IMR-90 (cell line): ENCODE results near the gene POLR3E. TPM values are rescaled to one million over a fixed set of nuclear protein-coding genes. Genes with fewer than 3 reads are reported as not detected.

Experiments used
- ATAC-seq: fragments of 200-7000 bp; cut with Tn5 transposase; 2 replicates; pipeline ENCODE4 v1.9.1; 2020; ENCODE audit warnings: low read depth, mild to moderate bottlenecking, moderate library complexity
- BruUV-seq: library from RNA; stranded (reverse); fragments of 400-500 nt; replicated peaks from 2 replicates; lab custom pipeline; 2021; lab: Mats Ljungman, UMichigan
- CTCF ChIA-PET: fragments of 300-600 bp; formaldehyde crosslinking; extraction: SDS; loops from one replicate; lab custom pipeline; 2021; ENCODE audit warnings: antibody characterized with exemption; lab: Yijun Ruan, JAX
- POLR2A ChIA-PET: fragments of 300-600 bp; sonication (Branson Sonifier 250); formaldehyde crosslinking; loops from one replicate; lab custom pipeline; 2022; ENCODE audit warnings: antibody characterized with exemption; ENCODE audit not compliant: unreplicated experiment; lab: Charles Lee
- DNase-seq: peaks from one replicate; pipeline ENCODE4 v3.0.0; 2013
- H2AFZ ChIP-seq: replicated peaks from 2 replicates; pipeline ENCODE3; 2013; ENCODE audit warnings: low read length, mild to moderate bottlenecking; ENCODE audit not compliant: poor library complexity
- H2AK5ac ChIP-seq: 2 replicates; pipeline ENCODE4 v1.6.1; 2013; ENCODE audit warnings: low read depth, low read length, inconsistent platforms
- H2AK9ac ChIP-seq: replicated peaks from 2 replicates; pipeline ENCODE3; 2013; ENCODE audit warnings: mild to moderate bottlenecking, low read depth, low read length, moderate library complexity; ENCODE audit not compliant: poor library complexity
- H2BK120ac ChIP-seq: 2 replicates; pipeline ENCODE4 v1.6.1; 2013; ENCODE audit warnings: low read depth, low read length, inconsistent platforms
- H2BK15ac ChIP-seq: 3 replicates; pipeline ENCODE4 v1.6.1; 2013; ENCODE audit warnings: low read depth, low read length, inconsistent platforms
- H2BK20ac ChIP-seq: 2 replicates; pipeline ENCODE4 v1.6.1; 2013; ENCODE audit warnings: low read depth, mild to moderate bottlenecking, inconsistent platforms, low read length, moderate library complexity
- H2BK5ac ChIP-seq: 2 replicates; pipeline ENCODE4 v1.6.1; 2013; ENCODE audit warnings: mild to moderate bottlenecking, low read depth, low read length, inconsistent platforms; ENCODE audit not compliant: poor library complexity, severe bottlenecking
- H3K14ac ChIP-seq: replicated peaks from 2 replicates; pipeline ENCODE4 v1.6.1; 2013; ENCODE audit warnings: low read depth, low read length, inconsistent platforms
- H3K18ac ChIP-seq: 2 replicates; pipeline ENCODE4 v1.6.1; 2013; ENCODE audit warnings: low read depth, low read length, control low read depth
- H3K23ac ChIP-seq: 2 replicates; pipeline ENCODE4 v1.6.1; 2013; ENCODE audit warnings: low read depth, low read length, inconsistent platforms
- H3K27ac ChIP-seq: 2 replicates; pipeline ENCODE4 v1.5.1; 2013; ENCODE audit warnings: mild to moderate bottlenecking, control low read depth, low read length; ENCODE audit not compliant: insufficient read depth
- H3K27me3 ChIP-seq: 2 replicates; pipeline ENCODE4 v1.6.1; 2013; ENCODE audit warnings: low read length; ENCODE audit not compliant: control insufficient read depth, insufficient read depth
- H3K36me3 ChIP-seq: 2 replicates; pipeline ENCODE4 v1.6.1; 2013; ENCODE audit warnings: low read length, mixed read lengths; ENCODE audit not compliant: control insufficient read depth, insufficient read depth
- H3K4ac ChIP-seq: 2 replicates; pipeline ENCODE4 v1.6.1; 2013; ENCODE audit warnings: low read depth, low read length, inconsistent platforms
- H3K4me1 ChIP-seq: 2 replicates; pipeline ENCODE4 v1.6.1; 2013; ENCODE audit warnings: low read length, mixed read lengths; ENCODE audit not compliant: control insufficient read depth, insufficient read depth
- H3K4me2 ChIP-seq: 2 replicates; pipeline ENCODE4 v1.6.1; 2013; ENCODE audit warnings: low read depth, mild to moderate bottlenecking, control low read depth, low read length, moderate library complexity
- H3K4me3 ChIP-seq: 2 replicates; pipeline ENCODE4 v1.5.1; 2013; ENCODE audit warnings: low read depth, mild to moderate bottlenecking, control low read depth, low read length, moderate library complexity; ENCODE audit not compliant: insufficient read depth
- H3K56ac ChIP-seq: 2 replicates; pipeline ENCODE4 v1.6.1; 2013; ENCODE audit warnings: low read length, inconsistent platforms; ENCODE audit not compliant: insufficient read depth; ENCODE audit errors: extremely low read depth
- H3K79me1 ChIP-seq, 2 experiments: 2 replicates each; pipeline ENCODE4 v1.6.1; 2013; ENCODE audit warnings: low read length in 2 of 2, inconsistent platforms in 1 of 2, low read depth in 1 of 2
- H3K9ac ChIP-seq: 2 replicates; pipeline ENCODE4 v1.6.1; 2013; ENCODE audit warnings: low read depth, low read length, control low read depth
- H3K9me1 ChIP-seq: 2 replicates; pipeline ENCODE4 v1.6.1; 2013; ENCODE audit warnings: low read length, inconsistent platforms; ENCODE audit not compliant: insufficient read depth
- H3K9me3 ChIP-seq: 2 replicates; pipeline ENCODE4 v1.6.1; 2013; ENCODE audit warnings: low read length; ENCODE audit not compliant: control insufficient read depth, insufficient read depth
- H4K20me1 ChIP-seq: 2 replicates; pipeline ENCODE4 v1.6.1; 2013; ENCODE audit warnings: low read length, inconsistent platforms; ENCODE audit not compliant: insufficient read depth
- H4K5ac ChIP-seq: 2 replicates; pipeline ENCODE4 v1.6.1; 2013; ENCODE audit warnings: mild to moderate bottlenecking, low read depth, low read length, control low read depth
- H4K8ac ChIP-seq, 2 experiments: 2 replicates each; pipeline ENCODE4 v1.6.1; 2013; ENCODE audit warnings: low read depth in 2 of 2, low read length in 2 of 2, control low read depth in 1 of 2, inconsistent platforms in 1 of 2
- H4K91ac ChIP-seq: 2 replicates; pipeline ENCODE4 v1.6.1; 2013; ENCODE audit warnings: low read depth, low read length, inconsistent platforms; ENCODE audit not compliant: insufficient read depth
- BHLHE40 ChIP-seq: fragments of 150-350 bp; IDR thresholded peaks from 2 replicates; pipeline ENCODE4 v1.6.1; 2016; ENCODE audit warnings: mild to moderate bottlenecking, low read depth, low read length
- CEBPB ChIP-seq: IDR thresholded peaks from 2 replicates; pipeline ENCODE4 v1.6.1; 2012; ENCODE audit warnings: low read depth, low read length, improper control_type of control experiment
- MXI1 ChIP-seq: IDR thresholded peaks from 2 replicates; pipeline ENCODE4 v1.6.1; 2012; ENCODE audit warnings: low read depth, mild to moderate bottlenecking, low read length, moderate library complexity, borderline replicate concordance
- NFE2L2 ChIP-seq: fragments of 150-350 bp; IDR thresholded peaks from 2 replicates; pipeline ENCODE4 v1.6.1; 2016; ENCODE audit warnings: low read depth, mild to moderate bottlenecking, low read length
- POLR2A ChIP-seq: IDR thresholded peaks from 2 replicates; pipeline ENCODE4 v1.6.1; 2012; ENCODE audit warnings: mild to moderate bottlenecking, low read depth, low read length
- RAD21 ChIP-seq: IDR thresholded peaks from 2 replicates; pipeline ENCODE4 v1.6.1; 2012; ENCODE audit warnings: low read length, improper control_type of control experiment
- RCOR1 ChIP-seq: IDR thresholded peaks from 2 replicates; pipeline ENCODE4 v1.6.1; 2012; ENCODE audit warnings: mild to moderate bottlenecking, low read length, improper control_type of control experiment; ENCODE audit not compliant: insufficient replicate concordance
- RFX5 ChIP-seq: IDR thresholded peaks from 2 replicates; pipeline ENCODE4 v1.8.0; 2012; ENCODE audit warnings: low read depth, mild to moderate bottlenecking, low read length, moderate library complexity
- SMC3 ChIP-seq: fragments of 150-350 bp; IDR thresholded peaks from 2 replicates; pipeline ENCODE4 v1.6.1; 2016; ENCODE audit warnings: low read depth, mild to moderate bottlenecking, antibody characterized with exemption, low read length, moderate library complexity
- WGBS, 2 experiments: methylation state at CpG; one replicate each; pipeline versions ENCODE4 v1.1.5 to v1.1.7; 2013; ENCODE audit warnings: missing lambda C conversion rate in 2 of 2; ENCODE audit not compliant: insufficient read length in 1 of 2; ENCODE audit errors: extremely low coverage in 2 of 2; 5-methylcytosine and 5-hydroxymethylcytosine counted together
- dilution Hi-C: fragments of 300-500 bp; cut with HindIII; formaldehyde crosslinking; loops from one replicate; pipeline ENCODE4 v1.14.3; 2018; ENCODE audit warnings: low sequenced_read_pairs; ENCODE audit not compliant: unreplicated experiment
- in situ Hi-C: fragments of 300-500 bp; cut with MboI; formaldehyde crosslinking; loops from 3 replicates; pipeline ENCODE4 v1.14.3; 2019; ENCODE audit warnings: low sequenced_read_pairs, inconsistent platforms, mixed read lengths
- intact Hi-C: fragments of 100-400 bp; cut with micrococcal nuclease; formaldehyde crosslinking; loops from 2 replicates; pipeline ENCODE4 v1.10.0; 2022
- polyA plus RNA-seq, 3 experiments: library from polyadenylated mRNA; depleted of rRNA; stranded (reverse); fragments of >200 nt; gene quantifications; 2 replicates each; pipeline ENCODE4 v1.2.3, GENCODE V29; 2012; ENCODE audit warnings: low replicate concordance in 1 of 3
- total RNA-seq: library from RNA; depleted of rRNA; stranded (reverse); fragments of >200 nt; gene quantifications from 2 replicates; pipeline ENCODE4 v1.2.3, GENCODE V29; 2012
- TF ChIP-seq, protein P1 (sequence below): conservative IDR thresholded peaks from 2 replicates; pipeline ENCODE4 v1.5.1; 2012; ENCODE audit warnings: mild to moderate bottlenecking, low read depth, low read length, improper control_type of control experiment

The POLR3E gene
- total and polyA plus RNA-seq, 2 of the 4 experiments (the other 2 are of a cell fraction): 19.9 to 46.0 TPM

DNA sequence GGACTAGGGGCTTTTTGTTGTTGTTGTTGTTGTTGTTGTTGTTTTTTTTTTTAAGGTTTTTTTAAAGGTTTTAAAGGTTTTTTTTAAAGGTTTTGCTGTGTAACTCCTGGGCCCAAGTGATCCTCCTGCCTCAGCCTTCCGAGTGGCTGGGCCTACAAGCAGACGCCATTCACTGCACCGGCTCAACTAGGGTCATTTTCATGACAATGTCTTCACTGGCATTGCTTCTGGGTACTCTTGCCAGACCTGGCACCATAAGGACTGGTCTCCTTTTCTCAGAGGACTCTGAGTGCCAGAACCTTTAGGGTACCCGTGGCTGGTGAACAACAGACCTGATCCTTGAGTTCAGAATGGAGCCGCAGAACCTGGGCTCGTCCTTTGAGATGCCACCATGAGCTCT is 20.4 kb downstream of the POLR3E start:
- no peak overlapping the region for H2AK5ac ChIP-seq
- H3K9me3 ChIP-seq: no peaks in the 10 kb centered on the region
- H2AK9ac ChIP-seq: no peak overlapping the region
- H3K18ac ChIP-seq: no peak overlapping the region
- H2BK15ac ChIP-seq: no peak overlapping the region
- no peak overlapping the region for H4K5ac ChIP-seq
- H3K4me3 ChIP-seq: no peak overlapping the region
- no peak overlapping the region for H2BK120ac ChIP-seq
- no peak overlapping the region for H4K8ac ChIP-seq
- no peak overlapping the region for H3K56ac ChIP-seq
- no peak overlapping the region for H4K91ac ChIP-seq
- H3K9ac ChIP-seq: no peak overlapping the region
- peaks cover 48% of the 10 kb centered on the region for H3K36me3 ChIP-seq
- H4K20me1 ChIP-seq: peaks cover 15% of the 10 kb centered on the region
- H3K9me1 ChIP-seq: no peaks in the 10 kb centered on the region
- no peak overlapping the region for H3K27ac ChIP-seq
- H2BK5ac ChIP-seq: no peak overlapping the region
- no peak overlapping the region for H2AFZ ChIP-seq
- BruUV-seq: no TSS peak
- ATAC-seq (no peak), DNase-seq (no peak)
- in situ Hi-C loops: no loop called here
- H3K4me2 ChIP-seq: no peak overlapping the region
- dilution Hi-C loops: no loop called here
- ChIA-PET POLR2A (no interaction called here), CTCF (interaction anchor here (0.6 to 0.8 kb wide), 2 partner anchors 28 to 80 kb away, joined by 3 to 7 read pairs; no protein-coding TSS in a partner anchor)
- peaks cover 0 to 17% of the 10 kb centered on the region in 2 experiments; a peak in 2 of 4 replicates for H3K79me1 ChIP-seq
- no peaks in the 10 kb centered on the region for H3K27me3 ChIP-seq
- H3K23ac ChIP-seq: no peak overlapping the region
- 100% methylated on average over 2 of the region's 6 CpGs; no CpG with 5 or more reads in 1 of the 2 experiments for WGBS, 2 experiments
- no peak overlapping the region for H3K4ac ChIP-seq
- no peak overlapping the region for H2BK20ac ChIP-seq
- TF ChIP-seq BHLHE40: no peak
- TF ChIP-seq RCOR1: no peak
- TF ChIP-seq SMC3: no peak
- TF ChIP-seq MXI1: no peak
- TF ChIP-seq RFX5: no peak
- TF ChIP-seq RAD21: no peak
- TF ChIP-seq NFE2L2: no peak
- TF ChIP-seq CEBPB: no peak
- TF ChIP-seq, protein P1, sequence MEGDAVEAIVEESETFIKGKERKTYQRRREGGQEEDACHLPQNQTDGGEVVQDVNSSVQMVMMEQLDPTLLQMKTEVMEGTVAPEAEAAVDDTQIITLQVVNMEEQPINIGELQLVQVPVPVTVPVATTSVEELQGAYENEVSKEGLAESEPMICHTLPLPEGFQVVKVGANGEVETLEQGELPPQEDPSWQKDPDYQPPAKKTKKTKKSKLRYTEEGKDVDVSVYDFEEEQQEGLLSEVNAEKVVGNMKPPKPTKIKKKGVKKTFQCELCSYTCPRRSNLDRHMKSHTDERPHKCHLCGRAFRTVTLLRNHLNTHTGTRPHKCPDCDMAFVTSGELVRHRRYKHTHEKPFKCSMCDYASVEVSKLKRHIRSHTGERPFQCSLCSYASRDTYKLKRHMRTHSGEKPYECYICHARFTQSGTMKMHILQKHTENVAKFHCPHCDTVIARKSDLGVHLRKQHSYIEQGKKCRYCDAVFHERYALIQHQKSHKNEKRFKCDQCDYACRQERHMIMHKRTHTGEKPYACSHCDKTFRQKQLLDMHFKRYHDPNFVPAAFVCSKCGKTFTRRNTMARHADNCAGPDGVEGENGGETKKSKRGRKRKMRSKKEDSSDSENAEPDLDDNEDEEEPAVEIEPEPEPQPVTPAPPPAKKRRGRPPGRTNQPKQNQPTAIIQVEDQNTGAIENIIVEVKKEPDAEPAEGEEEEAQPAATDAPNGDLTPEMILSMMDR: no peak
- TF ChIP-seq POLR2A: no peak
- intact Hi-C loops: no loop called here
- no peaks in the 10 kb centered on the region for H3K4me1 ChIP-seq
- H3K14ac ChIP-seq: no peak overlapping the region
